GM12878 (cell line): ENCODE measurements around the gene SF3B2. TPM values are rescaled to one million over a fixed set of nuclear protein-coding genes. Genes with fewer than 3 reads are reported as not detected.
A peak's percentile ranks its signal among the peaks of the same experiment; 100 is the strongest.

Source experiments
- ATAC-seq: fragments of 200-7000 bp; cut with Tn5 transposase; 3 replicates; pipeline ENCODE4 v1.9.1; 2020; ENCODE audit warnings: mild to moderate bottlenecking, moderate library complexity
- Bru-seq: library from RNA; stranded (reverse); fragments of 400-500 nt; gene quantifications from one replicate; lab custom pipeline; 2021; lab: Mats Ljungman, UMichigan
- BruChase-seq, 2 experiments: library from RNA; stranded (reverse); fragments of 400-500 nt; gene quantifications; one replicate each; lab custom pipeline; 2021; lab: Mats Ljungman, UMichigan
- BruUV-seq: library from RNA; stranded (reverse); fragments of 400-500 nt; replicated peaks from 2 replicates; lab custom pipeline; 2021; lab: Mats Ljungman, UMichigan
- CTCF ChIA-PET: fragments of 300-600 bp; sonication (Branson Sonifier 250); formaldehyde crosslinking; extraction: SDS; loops from one replicate; lab custom pipeline; 2021; ENCODE audit warnings: inconsistent platforms; lab: Yijun Ruan, JAX
- POLR2A ChIA-PET: fragments of 350-600 bp; formaldehyde crosslinking; extraction: SDS; loops from one replicate; lab custom pipeline; 2021; ENCODE audit warnings: inconsistent platforms; lab: Charles Lee
- RAD21 ChIA-PET: fragments of 300-600 bp; sonication (Branson Sonifier 250); formaldehyde crosslinking; loops from one replicate; lab custom pipeline; 2023; ENCODE audit warnings: antibody characterized with exemption; ENCODE audit not compliant: unreplicated experiment; lab: Charles Lee
- SMC1A ChIA-PET: fragments of 300-600 bp; sonication (Branson Sonifier 250); formaldehyde crosslinking; loops from one replicate; lab custom pipeline; 2023; ENCODE audit not compliant: unreplicated experiment, uncharacterized antibody; lab: Charles Lee
- DNase-seq: peaks from one replicate; pipeline ENCODE4 v3.0.0-alpha.2; 2011; ENCODE audit warnings: low read depth, low spot score
- FAIRE-seq: peaks from 3 replicates; lab custom pipeline; 2011; peaks lifted over from hg19 to GRCh38; lab: Jason Lieb, UNC
- H2AFZ ChIP-seq: 2 replicates; pipeline ENCODE4 v1.6.0; 2011; ENCODE audit warnings: low read depth, low read length, control low read depth; ENCODE audit not compliant: control insufficient read depth
- H3K27ac ChIP-seq: 2 replicates; pipeline ENCODE4 v1.5.1; 2011; ENCODE audit warnings: control low read depth; ENCODE audit not compliant: control insufficient read depth, insufficient read depth
- H3K27me3 ChIP-seq, 2 experiments: replicated peaks in 1 of 2; 2 replicates each; pipeline versions ENCODE4 v1.6.0 to v1.6.1; 2011; ENCODE audit warnings: low read length in 1 of 2; ENCODE audit not compliant: control insufficient read depth in 2 of 2, insufficient read depth in 2 of 2
- H3K36me3 ChIP-seq, 2 experiments: 2 replicates each; pipeline ENCODE4 v1.5.1; 2011; ENCODE audit warnings: low read length in 1 of 2; ENCODE audit not compliant: control insufficient read depth in 2 of 2, insufficient read depth in 2 of 2
- H3K4me1 ChIP-seq: 2 replicates; pipeline ENCODE4 v1.6.1; 2011; ENCODE audit warnings: mild to moderate bottlenecking, low read length, moderate library complexity, mixed read lengths; ENCODE audit not compliant: control insufficient read depth, insufficient read depth
- H3K4me2 ChIP-seq: 2 replicates; pipeline ENCODE4 v1.6.0; 2011; ENCODE audit warnings: control low read depth; ENCODE audit not compliant: control insufficient read depth, insufficient read depth
- H3K4me3 ChIP-seq: fragments of 200-600 bp; sonication (generic); 2 replicates; pipeline ENCODE4 v1.5.1; 2016
- H3K79me2 ChIP-seq: 2 replicates; pipeline ENCODE4 v1.6.0; 2011; ENCODE audit warnings: low read length; ENCODE audit not compliant: control insufficient read depth, insufficient read depth
- H3K9ac ChIP-seq: 2 replicates; pipeline ENCODE4 v1.8.0; 2011; ENCODE audit warnings: low read length, control low read depth, mixed read lengths; ENCODE audit not compliant: control insufficient read depth, insufficient read depth
- H3K9me3 ChIP-seq: replicated peaks from 3 replicates; pipeline ENCODE4 v1.5.1; 2011; ENCODE audit warnings: mild to moderate bottlenecking, low read length; ENCODE audit not compliant: control insufficient read depth, insufficient read depth
- H4K20me1 ChIP-seq: 2 replicates; pipeline ENCODE4 v1.6.0; 2011; ENCODE audit not compliant: control insufficient read depth, insufficient read depth
- PML ChIP-seq: IDR thresholded peaks from 2 replicates; pipeline ENCODE4 v1.6.1; 2012; ENCODE audit warnings: low read length, inconsistent platforms
- SP1 ChIP-seq: IDR thresholded peaks from one replicate; pipeline ENCODE4 v1.6.1; 2011; ENCODE audit warnings: low read depth, low read length
- WGBS: methylation state at CpG from one replicate; pipeline ENCODE4 v1.1.6; 2016; ENCODE audit warnings: low lambda C conversion rate; ENCODE audit not compliant: insufficient replicate concordance, insufficient coverage; ENCODE audit errors: missing lambda C conversion rate; 5-methylcytosine and 5-hydroxymethylcytosine counted together
- in situ Hi-C: fragments of 300-500 bp; cut with MboI; formaldehyde crosslinking; loops from 9 replicates; pipeline ENCODE4 v1.14.3; 2018; ENCODE audit warnings: mixed read lengths
- intact Hi-C: fragments of 100-400 bp; cut with micrococcal nuclease; formaldehyde crosslinking; loops from one replicate; pipeline ENCODE4 v1.14.2; 2022; ENCODE audit not compliant: unreplicated experiment
- long read RNA-seq, 2 experiments: library from polyadenylated mRNA; unstranded; transcript quantifications; one replicate each; pipeline ENCODE4 v2.0.0, GENCODE V29; 2019 to 2020
- polyA minus RNA-seq, 3 experiments: library from RNA; depleted of rRNA, polyadenylated mRNA; stranded (reverse); fragments of >200 nt; gene quantifications; 2 replicates each; pipeline ENCODE4 v1.2.3, GENCODE V29; 2011
- polyA plus RNA-seq, 11 experiments: library from polyadenylated mRNA; depleted of rRNA in 4 of 11; unstranded in 6 of 11; stranded (reverse) in 5 of 11; fragments of >200 nt; fragmentation: Nextera tagmentation in 4 of 11; fragmentation: Illumina TruSeq in 1 of 11; extraction: Ambion mirVana in 4 of 11; extraction: Trizol in 1 of 11; gene quantifications; 1 replicate in 1 of 11; 2 replicates in 10 of 11; pipeline versions ENCODE4 v1.2.1 to v1.2.3, GENCODE V29; 2011 to 2016; ENCODE audit warnings: inconsistent platforms in 2 of 11, missing spikeins in 2 of 11, low read depth in 1 of 11
- total RNA-seq, 4 experiments: library from RNA; depleted of rRNA in 3 of 4; stranded (reverse); fragments of >200 nt in 3 of 4; fragmentation: Illumina TruSeq in 1 of 4; extraction: Trizol in 1 of 4; gene quantifications; 2 replicates each; pipeline versions ENCODE4 v1.2.1 to v1.2.3, GENCODE V29; 2013 to 2021
- TF ChIP-seq, protein P1 (sequence below): fragments of 450-650 bp; IDR thresholded peaks from 2 replicates; pipeline ENCODE4 v1.6.1; 2018; ENCODE audit warnings: mild to moderate bottlenecking, low read depth, moderate library complexity; ENCODE audit not compliant: partially characterized antibody
- TF ChIP-seq, protein P2 (sequence below): IDR thresholded peaks from 2 replicates; pipeline ENCODE4 v1.6.1; 2011; ENCODE audit warnings: mild to moderate bottlenecking, low read depth, low read length, moderate library complexity; ENCODE audit not compliant: insufficient replicate concordance

The SF3B2 gene, protein sequence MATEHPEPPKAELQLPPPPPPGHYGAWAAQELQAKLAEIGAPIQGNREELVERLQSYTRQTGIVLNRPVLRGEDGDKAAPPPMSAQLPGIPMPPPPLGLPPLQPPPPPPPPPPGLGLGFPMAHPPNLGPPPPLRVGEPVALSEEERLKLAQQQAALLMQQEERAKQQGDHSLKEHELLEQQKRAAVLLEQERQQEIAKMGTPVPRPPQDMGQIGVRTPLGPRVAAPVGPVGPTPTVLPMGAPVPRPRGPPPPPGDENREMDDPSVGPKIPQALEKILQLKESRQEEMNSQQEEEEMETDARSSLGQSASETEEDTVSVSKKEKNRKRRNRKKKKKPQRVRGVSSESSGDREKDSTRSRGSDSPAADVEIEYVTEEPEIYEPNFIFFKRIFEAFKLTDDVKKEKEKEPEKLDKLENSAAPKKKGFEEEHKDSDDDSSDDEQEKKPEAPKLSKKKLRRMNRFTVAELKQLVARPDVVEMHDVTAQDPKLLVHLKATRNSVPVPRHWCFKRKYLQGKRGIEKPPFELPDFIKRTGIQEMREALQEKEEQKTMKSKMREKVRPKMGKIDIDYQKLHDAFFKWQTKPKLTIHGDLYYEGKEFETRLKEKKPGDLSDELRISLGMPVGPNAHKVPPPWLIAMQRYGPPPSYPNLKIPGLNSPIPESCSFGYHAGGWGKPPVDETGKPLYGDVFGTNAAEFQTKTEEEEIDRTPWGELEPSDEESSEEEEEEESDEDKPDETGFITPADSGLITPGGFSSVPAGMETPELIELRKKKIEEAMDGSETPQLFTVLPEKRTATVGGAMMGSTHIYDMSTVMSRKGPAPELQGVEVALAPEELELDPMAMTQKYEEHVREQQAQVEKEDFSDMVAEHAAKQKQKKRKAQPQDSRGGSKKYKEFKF
- total RNA-seq (2013; cell fraction: nucleolus; rRNA removed), result 164 and 227 TPM in 2 replicates
- total RNA-seq (2014; rRNA removed) (124 and 138 TPM in 2 replicates), total RNA-seq (2014; rRNA removed; fragmentation: Illumina TruSeq; extraction: Trizol) (144 and 150 TPM in 2 replicates), total RNA-seq (2021) (232 and 235 TPM in 2 replicates), polyA plus RNA-seq (2011; rRNA removed) (55.7 and 91.4 TPM in 2 replicates), polyA plus RNA-seq (2014; fragmentation: Illumina TruSeq; extraction: Trizol) (220 and 221 TPM in 2 replicates), polyA plus RNA-seq (2014; fragmentation: Nextera tagmentation; extraction: Ambion mirVana) (100 to 1,000 TPM in 1 of 2 experiments, 10 to 100 TPM in 1; 56.3 to 123 TPM), polyA plus RNA-seq (2014; rRNA removed) (126 and 128 TPM in 2 replicates), polyA plus RNA-seq (2016; fragmentation: Nextera tagmentation; extraction: Ambion mirVana) (100 to 1,000 TPM; 243 to 245 TPM), polyA minus RNA-seq (2011; rRNA and poly(A)+ RNA removed) (46.3 and 58.3 TPM in 2 replicates), Bru-seq, nascent RNA (percentile 92 among the genes with signal in this experiment), BruChase-seq, experiment 1, labeled RNA remaining after a 6-hour chase (percentile 98 among the genes with signal in this experiment), BruChase-seq, experiment 2, labeled RNA remaining after a 2-hour chase (percentile 95 among the genes with signal in this experiment)
- polyA plus RNA-seq (2011; ENCODE audit: low read depth), result 102 TPM
- polyA plus RNA-seq (2011; cell fraction: cytosol; rRNA removed), result 123 and 134 TPM in 2 replicates
- 123 and 176 TPM in 2 replicates for polyA plus RNA-seq (2011; cell fraction: nucleus; rRNA removed)
- polyA plus RNA-seq (2012), result 154 and 158 TPM in 2 replicates
- polyA minus RNA-seq (2011; cell fraction: cytosol; rRNA and poly(A)+ RNA removed), result 49.4 and 57.5 TPM in 2 replicates
- polyA minus RNA-seq (2011; cell fraction: nucleus; rRNA and poly(A)+ RNA removed), result 25.9 and 41.6 TPM in 2 replicates
- long read RNA-seq, experiment 1, transcript SF3B2-201 (22 exons, 2,903 nt), result major isoform, 34 of 101 reads
- long read RNA-seq, experiment 1, partial matches to known transcripts, result 51 of 101 reads
- long read RNA-seq, experiment 1, other reads (novel, unspliced or antisense), result 16 of 101 reads
- long read RNA-seq, experiment 2, partial matches to known transcripts, result 61 of 64 reads
- long read RNA-seq, experiment 2, other reads (novel, unspliced or antisense), result 1 of 64 reads

DNA sequence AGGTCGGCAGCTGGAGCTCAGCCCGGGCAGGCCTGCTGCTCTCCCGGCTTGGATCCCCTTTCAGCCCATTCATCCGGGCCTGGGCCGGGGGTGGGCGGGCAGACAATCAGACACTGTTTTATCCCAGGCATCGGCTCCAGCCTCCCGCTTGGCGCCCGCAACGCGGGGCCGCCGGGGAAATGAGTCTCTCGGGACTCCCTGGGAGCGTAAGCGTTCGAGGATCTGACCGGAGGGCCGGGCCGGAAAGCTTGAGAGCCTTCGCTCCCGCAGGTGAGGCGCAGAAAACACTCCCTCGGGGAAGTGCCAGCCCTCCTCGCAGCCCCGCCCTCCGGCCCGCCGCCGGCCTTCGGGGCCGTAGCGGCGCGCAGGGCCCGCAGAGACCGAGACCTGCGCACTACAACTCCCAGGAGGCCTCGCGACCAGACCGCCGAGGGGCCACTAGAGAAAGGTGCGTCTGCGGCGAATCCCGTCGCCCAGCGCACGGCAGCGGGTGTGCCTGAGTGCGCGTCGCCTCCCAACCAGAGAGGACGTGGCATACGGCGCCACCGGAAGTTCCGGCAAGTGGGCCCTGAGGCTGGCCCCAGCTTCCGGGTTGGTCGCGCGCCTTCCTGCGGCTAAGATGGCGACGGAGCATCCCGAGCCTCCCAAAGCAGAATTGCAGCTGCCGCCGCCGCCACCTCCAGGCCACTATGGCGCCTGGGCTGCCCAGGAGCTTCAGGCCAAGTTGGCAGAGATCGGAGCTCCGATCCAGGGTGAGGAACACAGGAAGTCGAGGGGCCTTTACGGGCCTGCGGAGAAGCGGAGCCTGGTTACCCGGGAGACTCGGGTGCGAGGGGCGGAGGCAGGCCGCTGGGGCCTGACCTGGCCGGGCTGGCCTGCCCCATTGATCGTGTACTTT is at the start of gene SF3B2:
TSS of gene SF3B2 (plus strand) at position 599 of the 898 bp plus-strand sequence. CDS start at position 620, 21 bp downstream.
- SMC1A ChIA-PET, result interaction anchor here (0.5 to 4.9 kb wide), 13 partner anchors 11 to 260 kb away, joined by 3 to 29 read pairs (median 3); partner anchors contain the start of gene MUS81
- Histone ChIP-seq H2AFZ (peak within 1 kb of the TSS; percentile 82), H3K27ac (peak within 1 kb of the TSS; percentile 82), H3K27me3 (no peaks in the 10 kb centered on the region), H3K79me2 (peaks cover 27% of the 10 kb centered on the region), H3K4me3 (peak within 1 kb of the TSS; percentile 98), H3K9ac (peak within 1 kb of the TSS; percentile 94), H3K9me3 (no peaks in the 10 kb centered on the region), H3K4me2 (peak within 1 kb of the TSS; percentile 89), H4K20me1 (no peaks in the 10 kb centered on the region), H3K36me3 (peaks cover 9 to 21% of the 10 kb centered on the region in 2 experiments), H3K4me1 (peaks cover 15% of the 10 kb centered on the region)
- intact Hi-C loops (loop anchor here (5.0 kb wide), 1 partner anchor 195 kb away; the partner anchor contains the start of gene CFL1), in situ Hi-C loops (no loop called here)
- BruUV-seq, result no TSS peak
- peak; percentile 96 for DNase-seq
- WGBS, result 1% methylated on average over 77 of the region's 84 CpGs
- POLR2A ChIA-PET, result interaction anchor here (0.6 to 3.5 kb wide), 18 partner anchors 10 to 236 kb away, joined by 3 to 25 read pairs (median 6); partner anchors contain the start of genes BANF1, CCDC85B, EIF1AD and FIBP
- CTCF ChIA-PET, result interaction anchor here (1.0 to 6.4 kb wide), 13 partner anchors 7 to 204 kb away, joined by 3 to 94 read pairs (median 6); partner anchors contain the start of gene MUS81
- ATAC-seq, result peak; percentile 98
- RAD21 ChIA-PET, result interaction anchor here (0.5 to 3.5 kb wide), 11 partner anchors 11 to 170 kb away, joined by 3 to 27 read pairs (median 4); partner anchors contain the start of genes CCDC85B and PACS1
- peak; percentile 98 for FAIRE-seq
- TF ChIP-seq, protein P1, sequence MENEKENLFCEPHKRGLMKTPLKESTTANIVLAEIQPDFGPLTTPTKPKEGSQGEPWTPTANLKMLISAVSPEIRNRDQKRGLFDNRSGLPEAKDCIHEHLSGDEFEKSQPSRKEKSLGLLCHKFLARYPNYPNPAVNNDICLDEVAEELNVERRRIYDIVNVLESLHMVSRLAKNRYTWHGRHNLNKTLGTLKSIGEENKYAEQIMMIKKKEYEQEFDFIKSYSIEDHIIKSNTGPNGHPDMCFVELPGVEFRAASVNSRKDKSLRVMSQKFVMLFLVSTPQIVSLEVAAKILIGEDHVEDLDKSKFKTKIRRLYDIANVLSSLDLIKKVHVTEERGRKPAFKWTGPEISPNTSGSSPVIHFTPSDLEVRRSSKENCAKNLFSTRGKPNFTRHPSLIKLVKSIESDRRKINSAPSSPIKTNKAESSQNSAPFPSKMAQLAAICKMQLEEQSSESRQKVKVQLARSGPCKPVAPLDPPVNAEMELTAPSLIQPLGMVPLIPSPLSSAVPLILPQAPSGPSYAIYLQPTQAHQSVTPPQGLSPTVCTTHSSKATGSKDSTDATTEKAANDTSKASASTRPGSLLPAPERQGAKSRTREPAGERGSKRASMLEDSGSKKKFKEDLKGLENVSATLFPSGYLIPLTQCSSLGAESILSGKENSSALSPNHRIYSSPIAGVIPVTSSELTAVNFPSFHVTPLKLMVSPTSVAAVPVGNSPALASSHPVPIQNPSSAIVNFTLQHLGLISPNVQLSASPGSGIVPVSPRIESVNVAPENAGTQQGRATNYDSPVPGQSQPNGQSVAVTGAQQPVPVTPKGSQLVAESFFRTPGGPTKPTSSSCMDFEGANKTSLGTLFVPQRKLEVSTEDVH, result peak; percentile 85
- TF ChIP-seq, protein P2, sequence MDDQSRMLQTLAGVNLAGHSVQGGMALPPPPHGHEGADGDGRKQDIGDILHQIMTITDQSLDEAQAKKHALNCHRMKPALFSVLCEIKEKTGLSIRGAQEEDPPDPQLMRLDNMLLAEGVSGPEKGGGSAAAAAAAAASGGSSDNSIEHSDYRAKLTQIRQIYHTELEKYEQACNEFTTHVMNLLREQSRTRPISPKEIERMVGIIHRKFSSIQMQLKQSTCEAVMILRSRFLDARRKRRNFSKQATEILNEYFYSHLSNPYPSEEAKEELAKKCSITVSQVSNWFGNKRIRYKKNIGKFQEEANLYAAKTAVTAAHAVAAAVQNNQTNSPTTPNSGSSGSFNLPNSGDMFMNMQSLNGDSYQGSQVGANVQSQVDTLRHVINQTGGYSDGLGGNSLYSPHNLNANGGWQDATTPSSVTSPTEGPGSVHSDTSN, result no peak
- peak; percentile 85 for TF ChIP-seq SP1
- TF ChIP-seq PML, result peak; percentile 81; the same call in 1 of the 2 replicates
